Uterus (tissue), 2 donors: Measurements from ENCODE around the gene UBIAD1.

Experiments used
- POLR2A ChIP-seq, 2 donors: fragments of 450-650 bp; IDR thresholded peaks; one replicate each; pipeline ENCODE4 v1.6.1; 2016; ENCODE audit warnings: antibody characterized with exemption in 2 of 2, mild to moderate bottlenecking in 1 of 2, moderate library complexity in 1 of 2
- TF ChIP-seq, protein P1 (sequence below), 4 experiments: fragments of 200-600 bp in 2 of 4; fragments of 450-650 bp in 2 of 4; sonication (generic) in 2 of 4; IDR thresholded peaks; one replicate each; pipeline ENCODE4 v1.5.1; 2016 to 2019; ENCODE audit warnings: antibody characterized with exemption in 4 of 4, mild to moderate bottlenecking in 2 of 4, moderate library complexity in 1 of 4

- TF ChIP-seq, protein P1, sequence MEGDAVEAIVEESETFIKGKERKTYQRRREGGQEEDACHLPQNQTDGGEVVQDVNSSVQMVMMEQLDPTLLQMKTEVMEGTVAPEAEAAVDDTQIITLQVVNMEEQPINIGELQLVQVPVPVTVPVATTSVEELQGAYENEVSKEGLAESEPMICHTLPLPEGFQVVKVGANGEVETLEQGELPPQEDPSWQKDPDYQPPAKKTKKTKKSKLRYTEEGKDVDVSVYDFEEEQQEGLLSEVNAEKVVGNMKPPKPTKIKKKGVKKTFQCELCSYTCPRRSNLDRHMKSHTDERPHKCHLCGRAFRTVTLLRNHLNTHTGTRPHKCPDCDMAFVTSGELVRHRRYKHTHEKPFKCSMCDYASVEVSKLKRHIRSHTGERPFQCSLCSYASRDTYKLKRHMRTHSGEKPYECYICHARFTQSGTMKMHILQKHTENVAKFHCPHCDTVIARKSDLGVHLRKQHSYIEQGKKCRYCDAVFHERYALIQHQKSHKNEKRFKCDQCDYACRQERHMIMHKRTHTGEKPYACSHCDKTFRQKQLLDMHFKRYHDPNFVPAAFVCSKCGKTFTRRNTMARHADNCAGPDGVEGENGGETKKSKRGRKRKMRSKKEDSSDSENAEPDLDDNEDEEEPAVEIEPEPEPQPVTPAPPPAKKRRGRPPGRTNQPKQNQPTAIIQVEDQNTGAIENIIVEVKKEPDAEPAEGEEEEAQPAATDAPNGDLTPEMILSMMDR (IDR thresholded peaks at IDR 0.05): no peak
- TF ChIP-seq POLR2A (IDR thresholded peaks at IDR 0.05): no peak
Observed at GRCh38 chr1:11334261-11334804, 61.3 kb downstream of the UBIAD1 start.
